HT1080 (cell line): ENCODE results near the gene ZNF680. TPM values are rescaled to one million over a fixed set of nuclear protein-coding genes. Genes with fewer than 3 reads are reported as not detected.
"Not testable (repeated sequence)": the region's sequence is repeated elsewhere in the genome, so short reads cannot be mapped to it uniquely, and the experiment has no call there.

ENCODE experiments used
- DNase-seq: peaks from one replicate; pipeline ENCODE4 v3.0.0-alpha.2; 2015; ENCODE audit warnings: low read depth
- polyA plus RNA-seq, 2 experiments: library from polyadenylated mRNA; depleted of rRNA; stranded (reverse); fragments of >200 nt; gene quantifications; 2 replicates each; pipeline ENCODE4 v1.2.3, GENCODE V29; 2015
- total RNA-seq: library from RNA; depleted of rRNA; stranded (reverse); fragments of >200 nt; shearing (Covaris generic); gene quantifications from 2 replicates; pipeline ENCODE4 v1.2.3, GENCODE V29; 2014; rRNA removed

Gene ZNF680
- total RNA-seq: 2.7 and 4.6 TPM in 2 replicates
- 3.5 and 4.6 TPM in 2 replicates for polyA plus RNA-seq (2015; cell fraction: cytosol; rRNA removed)
- polyA plus RNA-seq (2015; cell fraction: nucleus; rRNA removed): 5.7 and 6.0 TPM in 2 replicates

DNA sequence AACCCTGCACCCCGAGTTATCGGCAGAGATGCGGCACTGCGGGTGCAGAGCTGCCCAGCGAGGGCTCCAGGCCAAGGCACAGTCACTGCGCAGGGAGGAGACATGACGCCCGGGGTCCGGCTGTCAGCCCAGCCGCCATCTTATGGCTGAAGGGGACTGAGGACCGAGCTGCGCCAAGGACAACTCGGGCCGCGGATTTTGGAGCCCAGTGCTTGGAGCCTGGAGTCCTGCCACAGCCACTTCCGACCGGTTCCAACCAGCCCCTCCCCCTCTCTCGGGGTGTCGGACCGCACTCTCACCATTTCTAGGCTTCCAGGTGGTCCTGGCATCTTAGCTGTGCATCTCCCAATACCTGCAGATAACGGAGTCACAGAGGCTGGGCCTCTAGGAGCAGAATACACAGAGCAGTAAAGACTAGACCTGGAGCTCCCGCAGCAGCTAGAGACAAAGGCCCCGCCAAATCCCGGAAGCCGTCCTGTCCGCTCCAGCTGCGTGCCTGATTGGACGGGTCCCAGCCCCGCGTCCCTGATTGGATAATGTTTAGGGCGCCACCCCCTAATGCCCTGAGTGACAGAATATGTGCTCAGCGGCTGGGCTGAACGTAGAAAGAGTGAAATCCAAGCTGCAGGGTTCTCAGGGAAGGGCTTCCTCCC, at the start of gene ZNF680:
Gene ZNF680 (minus strand): TSS at position 446 of the 653 bp plus-strand sequence. CDS start 117 bp downstream, at position 329.
- DNase-seq: peak; percentile 88

GRCh38 chr7:64612452-64612851, 49.6 kb upstream of the ZNF680 start:
- no peak for DNase-seq

DNA sequence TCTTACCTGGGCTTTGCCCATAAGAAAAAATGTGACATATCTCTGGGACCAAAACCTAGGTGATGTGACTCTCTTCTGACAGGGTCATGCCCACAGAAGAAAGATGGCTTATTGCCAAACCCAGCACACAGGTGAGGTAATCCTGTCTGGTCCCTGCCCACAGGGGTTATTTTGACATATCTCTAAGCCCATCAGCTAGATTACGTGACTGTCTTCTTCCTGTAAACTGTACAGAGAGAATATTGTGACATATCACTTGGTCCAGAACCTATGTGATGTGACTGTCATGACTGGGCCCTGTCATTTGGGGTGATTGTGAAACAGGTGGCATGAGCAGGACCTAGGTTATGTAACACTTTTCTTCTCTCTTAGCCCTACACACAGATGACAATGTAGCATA, 48.8 kb upstream of the ZNF680 start:
- no peak for DNase-seq

DNA sequence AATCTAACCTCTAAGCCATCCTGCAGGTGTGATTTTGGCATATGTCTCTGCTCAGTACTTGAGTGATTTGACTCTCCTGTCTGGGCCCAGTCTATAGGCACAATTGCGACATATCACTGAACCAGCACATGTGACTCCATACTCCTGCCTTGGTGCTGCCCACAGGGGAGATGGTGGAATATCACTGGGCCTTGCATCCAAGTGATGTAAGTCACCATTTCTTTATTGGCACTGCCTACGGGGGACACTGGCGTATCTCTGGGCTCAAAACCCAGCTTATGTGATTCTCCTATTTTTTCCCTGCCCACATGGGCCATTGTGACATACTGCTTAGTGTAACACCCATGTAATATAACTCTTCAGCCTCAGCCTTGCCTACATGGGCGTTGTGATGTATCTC, 48.1 kb upstream of the ZNF680 start:
- DNase-seq: no peak

DNA sequence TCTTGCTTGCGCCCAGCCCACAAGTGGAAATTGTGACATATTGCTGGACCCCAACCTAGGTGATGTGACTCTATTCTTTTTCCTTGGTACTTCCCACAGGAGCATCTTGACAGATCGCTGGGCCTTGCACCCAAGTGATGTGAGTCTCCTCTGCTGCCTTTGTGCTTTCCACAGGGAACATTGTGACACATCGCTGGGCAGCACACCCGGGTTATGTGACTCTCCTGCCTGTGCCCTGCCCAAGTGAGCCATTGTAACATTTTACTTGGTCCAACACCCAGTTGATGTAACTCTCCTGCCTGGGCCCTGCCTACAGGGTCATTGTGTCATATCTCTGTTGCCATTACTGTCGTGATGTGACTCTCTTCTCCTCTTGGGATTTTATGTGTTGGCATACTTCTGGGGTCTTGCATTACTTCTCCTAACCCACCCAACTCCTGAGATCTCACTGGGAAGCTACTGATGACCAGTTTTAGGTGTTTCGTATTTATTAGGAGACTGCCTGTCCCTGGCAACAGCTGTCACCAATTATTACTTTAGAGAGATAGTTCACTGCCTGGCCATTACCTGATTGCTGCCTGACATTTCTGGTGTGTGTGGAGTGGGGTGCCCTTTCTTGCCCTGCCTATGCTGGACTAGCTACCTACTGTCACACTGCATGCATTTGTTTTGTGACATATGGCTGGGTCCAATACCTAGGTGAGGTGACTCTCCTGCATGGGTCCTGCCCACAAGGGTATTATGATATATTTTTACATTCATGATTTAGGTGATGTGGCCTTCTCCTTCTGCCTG, 45.4 kb upstream of the ZNF680 start:
- DNase-seq: no peak

DNA sequence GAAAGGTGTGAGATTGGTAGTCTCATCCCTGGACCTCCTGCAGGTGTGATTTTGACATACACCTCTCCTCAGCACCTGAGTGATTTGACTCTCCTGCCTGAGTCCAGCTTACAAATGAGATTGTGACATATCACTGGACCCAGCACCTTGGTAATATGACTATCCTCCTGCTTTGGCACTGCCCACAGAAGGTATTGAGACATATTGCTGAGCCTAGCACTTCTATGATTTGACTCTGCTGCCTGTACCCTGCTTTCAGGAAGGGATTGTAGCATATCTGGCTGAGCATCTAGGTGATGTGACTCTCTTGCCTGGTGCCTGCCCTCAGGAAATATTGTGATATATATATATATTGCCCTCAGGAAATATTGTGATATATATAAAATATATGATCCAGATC, 43.5 kb upstream of the ZNF680 start:
- DNase-seq: no peak

DNA sequence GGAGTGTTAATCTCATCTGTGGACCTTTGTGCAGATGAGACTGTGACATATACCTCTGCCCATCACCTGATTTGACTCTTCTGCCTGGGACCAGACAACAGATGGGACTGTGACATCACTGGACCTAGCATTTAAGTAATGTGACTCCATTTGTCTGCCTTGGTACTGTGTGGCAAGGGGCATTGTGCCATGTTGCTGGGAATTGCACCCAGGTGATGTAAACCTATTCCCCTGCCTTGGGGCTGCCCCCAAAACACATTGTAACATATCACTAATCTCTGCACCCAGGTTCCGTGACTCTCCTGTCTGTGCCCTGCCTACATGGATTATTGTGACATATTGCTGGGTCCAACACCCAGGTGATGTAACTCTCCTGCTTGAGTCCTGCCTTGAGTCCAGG, 40.4 kb upstream of the ZNF680 start:
- no peak for DNase-seq

DNA sequence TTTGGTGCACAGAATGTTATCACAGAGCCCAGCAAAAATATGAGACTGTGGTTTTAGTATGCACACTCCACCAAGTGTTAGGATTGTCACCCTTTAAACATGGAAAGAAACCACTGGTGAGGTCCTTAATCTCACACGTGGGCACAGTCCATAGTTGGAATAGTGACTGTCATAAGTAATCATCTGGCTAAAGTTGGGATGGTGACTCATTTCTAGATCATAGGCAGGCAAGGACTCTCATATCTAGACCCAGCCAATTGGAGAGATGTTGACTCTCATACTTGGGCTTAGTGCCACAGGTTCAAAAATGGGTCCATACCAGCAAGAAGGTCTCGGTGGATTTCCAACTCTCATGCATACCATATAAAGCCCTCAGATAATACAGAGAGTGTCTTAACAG, 39.6 kb upstream of the ZNF680 start:
- DNase-seq: no peak

DNA sequence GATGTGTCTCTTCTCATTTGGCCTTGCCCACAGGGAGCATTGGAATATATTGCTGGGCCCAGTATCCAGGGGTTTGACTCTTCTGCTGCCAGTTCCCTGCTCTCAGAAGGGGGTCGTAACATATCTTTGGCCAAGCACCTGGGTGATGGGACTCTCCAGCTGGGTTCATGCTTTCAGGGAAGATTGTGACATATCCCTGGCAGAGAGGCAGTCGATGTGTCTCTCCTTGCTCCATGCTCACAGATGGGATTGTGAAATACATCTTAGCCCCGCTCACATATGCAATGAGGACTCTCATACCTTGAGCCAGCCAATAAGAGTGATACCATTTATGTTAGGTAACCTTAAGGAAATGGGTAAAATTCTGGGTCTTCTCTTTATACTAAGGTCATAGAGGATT, 39.2 kb upstream of the ZNF680 start:
- DNase-seq: no peak

DNA sequence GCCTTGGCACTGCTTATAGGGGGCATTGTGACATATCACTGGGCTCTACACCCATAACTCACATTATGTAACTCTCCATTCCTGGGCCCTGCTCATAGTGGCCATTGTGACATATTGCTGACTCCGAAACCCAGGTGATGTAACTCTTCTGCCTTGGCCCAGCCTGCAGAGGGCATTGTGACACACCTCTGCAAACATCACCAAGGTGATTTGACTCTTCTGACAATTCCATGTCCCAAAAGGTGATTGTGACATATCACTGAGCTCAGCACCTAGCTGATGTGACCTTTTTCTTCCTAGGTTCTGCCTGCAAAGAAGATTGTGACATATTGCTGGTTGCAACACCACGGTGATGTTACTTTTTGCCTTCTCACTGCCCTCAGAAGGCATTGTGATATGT, 36.5 kb upstream of the ZNF680 start:
- DNase-seq: no peak

GRCh38 chr7:64590971-64591370, 28.1 kb upstream of the ZNF680 start:
- DNase-seq: no peak

- no peak for DNase-seq
Measured at GRCh38 chr7:64581926-64582894, 19.3 kb upstream of the ZNF680 start.

GRCh38 chr7:64581391-64581790, 18.5 kb upstream of the ZNF680 start:
- DNase-seq: no peak

DNA sequence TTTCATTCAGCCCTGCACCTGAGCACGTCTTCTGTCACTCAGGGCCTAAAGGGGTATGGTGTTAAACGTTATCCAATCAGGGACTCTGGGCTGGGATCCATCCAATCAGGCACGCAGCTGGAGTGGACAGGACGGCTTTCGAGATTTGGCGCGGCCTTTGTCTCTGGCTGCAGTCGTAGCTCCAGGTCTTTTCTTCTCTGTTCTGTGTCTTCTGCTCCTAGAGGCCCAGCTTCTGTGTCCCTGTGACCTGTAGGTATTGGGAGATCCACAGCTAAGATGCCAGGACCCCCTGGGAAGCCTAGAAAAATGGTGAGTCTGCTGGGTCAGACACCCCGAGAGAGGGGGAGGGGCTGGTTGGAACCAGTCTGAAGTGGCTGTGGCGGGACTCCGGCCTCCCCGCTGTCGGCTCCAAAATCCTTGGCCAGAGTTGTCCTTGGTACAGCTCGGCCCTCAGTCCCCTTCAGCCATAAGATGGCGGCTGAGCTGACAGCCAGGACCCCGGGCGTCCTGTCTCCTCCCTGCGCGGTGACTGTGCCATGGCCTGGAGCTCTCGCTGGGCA, 11.7 kb upstream of the ZNF680 start:
- DNase-seq: no peak

DNA sequence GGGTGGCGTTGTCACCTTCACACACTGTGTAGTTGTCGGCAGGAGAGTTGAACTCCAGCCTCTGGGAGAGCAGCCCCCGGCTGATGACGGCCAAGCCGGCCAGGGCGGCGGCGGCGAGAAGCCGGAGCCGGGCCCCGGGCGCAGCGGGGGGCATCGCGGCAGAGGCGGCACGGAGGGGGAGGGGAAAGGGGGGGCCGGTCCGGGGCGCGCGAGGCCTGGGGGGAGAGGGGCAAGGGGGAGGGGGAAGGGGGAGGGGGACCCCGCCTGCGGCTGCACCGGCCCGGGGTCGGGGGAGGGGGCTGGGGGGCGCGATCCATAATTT, 7.4 kb upstream of the ZNF680 start:
- not testable (repeated sequence) for DNase-seq

DNA sequence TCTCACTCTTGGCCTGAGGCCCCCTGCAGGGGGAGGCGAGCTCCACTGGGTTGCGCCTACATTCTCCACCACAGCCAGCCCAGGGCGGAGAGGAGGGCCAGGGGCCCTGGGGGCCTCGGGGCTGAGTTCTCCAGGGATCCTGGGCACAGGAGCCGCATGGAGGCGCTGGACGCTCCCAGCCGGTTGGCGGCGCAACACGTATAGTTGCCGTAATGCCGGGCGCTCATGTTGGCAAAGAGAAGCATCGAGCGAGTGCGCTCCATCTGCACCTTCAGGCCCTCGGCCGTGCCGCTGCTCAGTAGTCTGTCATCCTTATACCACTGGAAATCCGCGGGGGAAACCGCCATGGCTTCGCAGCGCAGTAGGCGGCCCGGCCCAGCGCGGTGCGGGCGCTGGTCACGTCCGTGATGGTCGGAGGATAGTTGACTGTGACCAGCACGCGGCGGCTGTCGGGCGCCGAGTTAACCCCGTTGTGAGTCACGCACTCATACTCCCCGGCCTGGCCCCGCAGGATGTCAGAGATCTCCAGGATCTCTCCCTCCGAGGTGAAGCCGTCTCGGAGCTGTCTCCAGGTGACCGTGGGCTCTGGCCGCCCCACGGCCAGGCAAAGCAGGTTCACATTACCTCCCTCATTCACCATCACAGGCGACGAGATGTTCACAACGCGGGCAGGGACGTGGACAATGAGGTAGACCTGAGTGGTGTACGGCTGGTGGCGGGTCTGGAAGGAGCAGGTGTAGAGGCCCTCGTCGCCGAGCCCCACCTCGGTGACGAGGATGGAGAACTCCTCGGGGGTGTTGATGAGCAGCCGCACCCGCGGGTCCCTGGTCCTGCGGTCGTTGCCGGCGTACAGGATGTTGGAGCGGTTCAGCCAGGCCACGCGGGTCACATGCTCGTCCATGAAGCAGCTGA, 6.8 kb upstream of the ZNF680 start:
- not testable (repeated sequence) for DNase-seq

DNA sequence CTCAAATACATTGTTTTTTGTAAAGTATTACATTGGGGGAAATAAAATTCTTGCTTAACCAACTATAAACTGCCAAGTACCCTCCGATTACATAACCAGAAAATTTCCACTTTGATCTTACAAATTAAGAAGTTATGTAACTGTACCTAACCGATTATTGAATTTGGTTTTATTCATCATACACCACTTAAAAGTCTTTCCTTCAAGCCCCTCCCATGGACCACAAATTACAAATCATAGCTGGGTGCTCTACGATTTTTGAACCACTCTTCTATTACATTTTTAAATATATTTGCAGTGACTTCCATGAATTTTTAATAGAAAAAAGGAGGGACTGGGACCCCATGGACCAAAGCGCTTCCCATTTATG, 630 bp downstream of the ZNF680 start:
- DNase-seq: no peak

- DNase-seq: no peak
Measured at GRCh38 chr7:64559206-64559605, 3.7 kb downstream of the ZNF680 start.

GRCh38 chr7:64558781-64559180, 4.1 kb downstream of the ZNF680 start:
- no peak for DNase-seq

DNA sequence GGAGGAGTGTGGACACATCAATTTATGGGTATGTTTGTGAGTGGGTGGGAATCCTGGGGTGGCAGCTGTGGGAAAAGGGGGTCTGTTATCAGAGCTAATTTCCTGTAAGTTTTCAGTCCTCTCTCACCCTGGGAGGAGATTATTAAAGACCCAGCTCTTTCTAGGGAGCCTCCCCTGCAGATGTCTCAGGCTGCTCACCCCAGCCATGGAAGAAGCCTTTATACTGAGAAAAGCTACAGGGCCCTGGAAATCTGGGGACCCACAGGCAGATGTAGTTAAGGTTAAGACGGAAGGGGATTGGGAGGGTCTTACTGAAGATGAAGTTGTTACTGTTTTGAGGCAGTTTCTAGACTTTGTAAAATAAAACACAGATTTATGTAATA, 4.6 kb downstream of the ZNF680 start:
- DNase-seq: no peak
